Measurements from ENCODE around the gene CDH4. TPM values are rescaled to one million over a fixed set of nuclear protein-coding genes. Genes with fewer than 3 reads are reported as not detected.
A peak's percentile ranks its signal among the peaks of the same experiment; 100 is the strongest.

Gene CDH4
- total and polyA plus RNA-seq, 4 experiments from 2014 or later = 0.39 to 1.1 (median 0.41) TPM; not detected in 1

GRCh38 chr20:61487346-61487996 is 235.4 kb downstream of the CDH4 start:
- no peak overlapping the region for H3K4me3 Mint-ChIP-seq
- H3K27ac ChIP-seq (ENCODE audit: low read depth, low read length) = no peak overlapping the region
- H3K36me3 Mint-ChIP-seq = no peaks in the 10 kb centered on the region
- peaks cover 0 to 9% (median 0%) of the 10 kb centered on the region in 8 donors for H3K9me3 Mint-ChIP-seq
- no peaks in the 10 kb centered on the region for H3K9me3 ChIP-seq (ENCODE audit: control insufficient read depth in 1 of 2, low read length in 2 of 2)
- no peaks in the 10 kb centered on the region for H3K4me1 Mint-ChIP-seq
- H3K36me3 ChIP-seq (ENCODE audit: insufficient read depth, low read length) = no peaks in the 10 kb centered on the region
- no peak overlapping the region for H3K27ac Mint-ChIP-seq
- no peaks in the 10 kb centered on the region for H3K4me1 ChIP-seq (ENCODE audit: insufficient read depth, low read length)
- H3K27me3 Mint-ChIP-seq = peaks cover 0 to 4% of the 10 kb centered on the region in 2 donors
- no peak for DNase-seq
- intact Hi-C loops (cut with micrococcal nuclease) = no loop called here
- H3K4me3 ChIP-seq (ENCODE audit: low read length in 2 of 2) = no peak overlapping the region
- POLR2A ChIA-PET (ENCODE audit: partially characterized antibody) = no interaction called here
- H3K27me3 ChIP-seq (ENCODE audit: insufficient read depth, low read length) = no peaks in the 10 kb centered on the region
- CTCF ChIA-PET (ENCODE audit: partially characterized antibody) = no interaction called here

- H3K27ac Mint-ChIP-seq = no peak overlapping the region
- no peak for DNase-seq
Observed at GRCh38 chr20:61487997-61488371, 235.9 kb downstream of the CDH4 start.

GRCh38 chr20:61490721-61491120 is 238.7 kb downstream of the CDH4 start:
- Histone ChIP-seq H3K36me3 (ENCODE audit: insufficient read depth, low read length) (no peaks in the 10 kb centered on the region), H3K9me3 (ENCODE audit: control insufficient read depth in 1 of 2, low read length in 2 of 2) (no peaks in the 10 kb centered on the region), H3K4me1 (ENCODE audit: insufficient read depth, low read length) (no peaks in the 10 kb centered on the region), H3K4me3 (ENCODE audit: low read length in 2 of 2) (no peak overlapping the region), H3K27ac (ENCODE audit: low read depth, low read length) (no peak overlapping the region), H3K27me3 (ENCODE audit: insufficient read depth, low read length) (no peaks in the 10 kb centered on the region)
- Mint-ChIP-seq H3K4me3 (no peak overlapping the region), H3K36me3 (no peaks in the 10 kb centered on the region), H3K9me3 (peaks cover 0 to 4% (median 0%) of the 10 kb centered on the region in 8 donors), H3K27me3 (peaks cover 1 to 4% of the 10 kb centered on the region in 2 donors), H3K4me1 (no peaks in the 10 kb centered on the region), H3K27ac (no peak overlapping the region)
- intact Hi-C loops (cut with micrococcal nuclease) = no loop called here
- CTCF ChIA-PET (ENCODE audit: partially characterized antibody) = no interaction called here
- POLR2A ChIA-PET (ENCODE audit: partially characterized antibody) = no interaction called here
- no peak for DNase-seq

More at GRCh38 chr20:61487997-61488371, 235.9 kb downstream of the CDH4 start:
- Histone ChIP-seq H3K27me3 (ENCODE audit: insufficient read depth, low read length) (no peaks in the 10 kb centered on the region), H3K36me3 (ENCODE audit: insufficient read depth, low read length) (no peaks in the 10 kb centered on the region), H3K4me3 (ENCODE audit: low read length in 2 of 2) (no peak overlapping the region), H3K27ac (ENCODE audit: low read depth, low read length) (no peak overlapping the region), H3K9me3 (ENCODE audit: control insufficient read depth in 1 of 2, low read length in 2 of 2) (no peaks in the 10 kb centered on the region), H3K4me1 (ENCODE audit: insufficient read depth, low read length) (no peaks in the 10 kb centered on the region)
- no peaks in the 10 kb centered on the region for H3K36me3 Mint-ChIP-seq
- POLR2A ChIA-PET (ENCODE audit: partially characterized antibody) = no interaction called here
- CTCF ChIA-PET (ENCODE audit: partially characterized antibody) = no interaction called here
- H3K9me3 Mint-ChIP-seq = peaks cover 0 to 9% (median 0%) of the 10 kb centered on the region in 8 donors
- intact Hi-C loops (cut with micrococcal nuclease) = no loop called here
- H3K4me3 Mint-ChIP-seq = no peak overlapping the region
- H3K27me3 Mint-ChIP-seq = peaks cover 0 to 4% of the 10 kb centered on the region in 2 donors
- H3K4me1 Mint-ChIP-seq = no peaks in the 10 kb centered on the region

- no peak overlapping the region for H3K27ac ChIP-seq (ENCODE audit: low read depth, low read length)
- ChIA-PET POLR2A (ENCODE audit: partially characterized antibody) (no interaction called here), CTCF (ENCODE audit: partially characterized antibody) (no interaction called here)
- no peaks in the 10 kb centered on the region for H3K9me3 ChIP-seq (ENCODE audit: control insufficient read depth in 1 of 2, low read length in 2 of 2)
- Mint-ChIP-seq H3K4me3 (no peak overlapping the region), H3K27me3 (peaks cover 1 to 3% of the 10 kb centered on the region in 2 donors), H3K36me3 (no peaks in the 10 kb centered on the region), H3K27ac (no peak overlapping the region), H3K4me1 (no peaks in the 10 kb centered on the region), H3K9me3 (peaks cover 0 to 8% (median under 1%) of the 10 kb centered on the region in 8 donors)
- no peaks in the 10 kb centered on the region for H3K4me1 ChIP-seq (ENCODE audit: insufficient read depth, low read length)
- H3K36me3 ChIP-seq (ENCODE audit: insufficient read depth, low read length) = no peaks in the 10 kb centered on the region
- no peak overlapping the region for H3K4me3 ChIP-seq (ENCODE audit: low read length in 2 of 2)
- intact Hi-C loops (cut with micrococcal nuclease) = no loop called here
- H3K27me3 ChIP-seq (ENCODE audit: insufficient read depth, low read length) = no peaks in the 10 kb centered on the region
- DNase-seq = no peak
Observed at GRCh38 chr20:61492065-61492464, 240.0 kb downstream of the CDH4 start.

- Mint-ChIP-seq H3K27ac (no peak overlapping the region), H3K9me3 (peaks cover 0 to 8% (median 0%) of the 10 kb centered on the region in 8 donors), H3K4me1 (no peaks in the 10 kb centered on the region), H3K36me3 (no peaks in the 10 kb centered on the region), H3K27me3 (peaks cover 1 to 2% of the 10 kb centered on the region in 2 donors), H3K4me3 (no peak overlapping the region)
- ChIA-PET POLR2A (ENCODE audit: partially characterized antibody) (no interaction called here), CTCF (ENCODE audit: partially characterized antibody) (no interaction called here)
- H3K4me1 ChIP-seq (ENCODE audit: insufficient read depth, low read length) = no peaks in the 10 kb centered on the region
- no peaks in the 10 kb centered on the region for H3K9me3 ChIP-seq (ENCODE audit: control insufficient read depth in 1 of 2, low read length in 2 of 2)
- no peak for DNase-seq
- intact Hi-C loops (cut with micrococcal nuclease) = no loop called here
- no peaks in the 10 kb centered on the region for H3K27me3 ChIP-seq (ENCODE audit: insufficient read depth, low read length)
- no peak overlapping the region for H3K4me3 ChIP-seq (ENCODE audit: low read length in 2 of 2)
- no peak overlapping the region for H3K27ac ChIP-seq (ENCODE audit: low read depth, low read length)
- no peaks in the 10 kb centered on the region for H3K36me3 ChIP-seq (ENCODE audit: insufficient read depth, low read length)
Observed at GRCh38 chr20:61493798-61494305, 241.8 kb downstream of the CDH4 start.

GRCh38 chr20:61494763-61495575 is 242.9 kb downstream of the CDH4 start:
- Histone ChIP-seq H3K9me3 (ENCODE audit: control insufficient read depth in 1 of 2, low read length in 2 of 2) (no peaks in the 10 kb centered on the region), H3K27me3 (ENCODE audit: insufficient read depth, low read length) (no peaks in the 10 kb centered on the region), H3K4me1 (ENCODE audit: insufficient read depth, low read length) (no peaks in the 10 kb centered on the region), H3K27ac (ENCODE audit: low read depth, low read length) (no peak overlapping the region), H3K36me3 (ENCODE audit: insufficient read depth, low read length) (no peaks in the 10 kb centered on the region), H3K4me3 (ENCODE audit: low read length in 2 of 2) (no peak overlapping the region)
- Mint-ChIP-seq H3K4me3 (peak overlapping the region in 1 of 8 donors; percentile 54), H3K27me3 (peaks cover 0 to 1% of the 10 kb centered on the region in 2 donors), H3K4me1 (no peaks in the 10 kb centered on the region), H3K36me3 (no peaks in the 10 kb centered on the region), H3K9me3 (peaks cover 0 to 8% (median 0%) of the 10 kb centered on the region in 8 donors), H3K27ac (no peak overlapping the region)
- POLR2A ChIA-PET (ENCODE audit: partially characterized antibody) = no interaction called here
- CTCF ChIA-PET (ENCODE audit: partially characterized antibody) = no interaction called here
- intact Hi-C loops (cut with micrococcal nuclease) = no loop called here
- DNase-seq = no peak

GRCh38 chr20:61497029-61497627 is 245.1 kb downstream of the CDH4 start:
- H3K27ac Mint-ChIP-seq = no peak overlapping the region
- Histone ChIP-seq H3K9me3 (ENCODE audit: control insufficient read depth in 1 of 2, low read length in 2 of 2) (no peaks in the 10 kb centered on the region), H3K27me3 (ENCODE audit: insufficient read depth, low read length) (no peaks in the 10 kb centered on the region), H3K27ac (ENCODE audit: low read depth, low read length) (no peak overlapping the region), H3K4me1 (ENCODE audit: insufficient read depth, low read length) (no peaks in the 10 kb centered on the region), H3K4me3 (ENCODE audit: low read length in 2 of 2) (no peak overlapping the region), H3K36me3 (ENCODE audit: insufficient read depth, low read length) (no peaks in the 10 kb centered on the region)
- ChIA-PET POLR2A (ENCODE audit: partially characterized antibody) (no interaction called here), CTCF (ENCODE audit: partially characterized antibody) (no interaction called here)
- H3K36me3 Mint-ChIP-seq = no peaks in the 10 kb centered on the region
- no peak overlapping the region for H3K4me3 Mint-ChIP-seq
- DNase-seq = no peak
- H3K27me3 Mint-ChIP-seq = peaks cover 0 to 1% of the 10 kb centered on the region in 2 donors
- H3K4me1 Mint-ChIP-seq = peaks cover 0 to 10% (median 3%) of the 10 kb centered on the region in 4 donors
- peaks cover 0 to 8% (median 0%) of the 10 kb centered on the region in 8 donors for H3K9me3 Mint-ChIP-seq
- intact Hi-C loops (cut with micrococcal nuclease) = no loop called here
